ENCODE results near the gene HJURP.

The HJURP gene

GRCh38 chr2:233848276-233848675, 6.1 kb downstream of the HJURP start:
- DNase-seq = no peak

DNA sequence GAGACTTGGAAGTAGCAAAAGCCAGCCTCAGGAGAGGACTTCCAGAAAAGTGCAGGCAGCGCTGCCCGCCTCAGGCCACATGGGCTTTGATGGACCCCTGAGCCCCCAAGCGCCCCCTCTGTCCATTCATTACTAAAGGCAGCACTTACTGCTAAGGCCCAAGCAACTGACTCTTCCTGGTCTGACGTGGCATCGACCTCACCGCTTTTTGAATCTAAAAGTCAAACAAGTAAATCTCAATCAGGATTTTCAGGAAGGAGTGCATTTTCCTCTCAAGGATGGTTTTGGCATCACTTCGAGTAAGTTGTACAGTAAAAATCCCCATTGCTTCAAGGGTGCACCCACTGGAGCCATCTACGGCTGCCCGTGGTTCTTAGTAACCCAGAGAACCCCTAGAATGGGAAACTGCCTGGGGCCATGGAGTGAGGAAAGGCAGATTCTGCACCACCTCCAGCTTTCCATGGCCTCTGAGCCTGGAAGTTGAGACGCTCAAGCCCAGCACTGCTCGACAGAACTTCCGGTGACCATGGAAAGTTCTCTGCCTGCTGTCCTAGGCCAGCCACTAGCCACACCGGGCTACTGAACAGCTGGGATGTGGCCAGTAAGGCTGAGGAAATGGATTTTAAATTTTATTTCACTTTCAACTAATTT, 7.0 kb downstream of the HJURP start:
- DNase-seq = no peak

DNA sequence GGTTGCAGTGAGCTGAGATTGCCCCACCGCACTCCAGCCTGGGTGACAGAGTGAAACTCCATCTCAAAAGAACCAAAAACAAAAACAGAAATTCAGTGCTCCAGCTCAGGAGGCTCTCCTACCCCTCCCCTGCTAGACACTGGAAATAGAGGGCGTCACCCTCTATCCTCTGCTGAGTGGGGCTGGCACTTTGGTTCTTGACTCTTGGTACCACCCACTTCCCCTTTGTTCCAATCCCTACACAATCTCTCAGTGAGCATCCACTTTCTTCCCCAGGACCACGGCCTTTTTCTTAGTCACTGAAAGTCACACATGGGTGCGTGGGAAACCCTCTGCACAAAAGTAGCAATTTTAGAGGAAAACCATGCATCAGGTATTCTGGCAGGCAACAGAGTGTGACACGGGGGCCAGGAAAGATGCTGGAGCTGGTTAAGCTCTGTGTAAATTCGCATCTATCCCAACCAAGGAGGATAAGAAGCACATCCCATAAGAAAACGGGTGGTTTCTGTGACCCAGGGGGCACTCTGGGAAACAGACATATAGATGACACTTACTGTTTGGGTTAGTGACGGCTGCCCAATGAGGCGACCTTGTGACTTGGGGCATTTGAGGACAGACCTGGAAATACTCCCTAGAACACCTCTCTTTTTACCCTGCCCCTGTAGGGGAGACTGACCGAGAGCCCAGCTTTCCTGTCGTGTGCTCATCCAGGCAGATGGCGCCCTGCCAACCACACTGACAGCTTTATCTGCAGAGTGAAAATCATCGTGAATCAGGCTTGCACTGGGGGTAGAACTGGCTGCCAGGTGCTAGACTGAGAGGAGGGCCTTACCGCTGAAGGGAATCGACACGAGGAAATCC, 7.7 kb downstream of the HJURP start:
- no peak for DNase-seq

GRCh38 chr2:233845301-233846060, 8.9 kb downstream of the HJURP start:
- DNase-seq = no peak

- no peak for DNase-seq
These were observed 9.5 kb downstream of the HJURP start for GRCh38 chr2:233844836-233845235.

GRCh38 chr2:233844064-233844807, 10.1 kb downstream of the HJURP start:
- DNase-seq = no peak

- DNase-seq = no peak
These were observed 13.2 kb downstream of the HJURP start for GRCh38 chr2:233841183-233841582.

DNA sequence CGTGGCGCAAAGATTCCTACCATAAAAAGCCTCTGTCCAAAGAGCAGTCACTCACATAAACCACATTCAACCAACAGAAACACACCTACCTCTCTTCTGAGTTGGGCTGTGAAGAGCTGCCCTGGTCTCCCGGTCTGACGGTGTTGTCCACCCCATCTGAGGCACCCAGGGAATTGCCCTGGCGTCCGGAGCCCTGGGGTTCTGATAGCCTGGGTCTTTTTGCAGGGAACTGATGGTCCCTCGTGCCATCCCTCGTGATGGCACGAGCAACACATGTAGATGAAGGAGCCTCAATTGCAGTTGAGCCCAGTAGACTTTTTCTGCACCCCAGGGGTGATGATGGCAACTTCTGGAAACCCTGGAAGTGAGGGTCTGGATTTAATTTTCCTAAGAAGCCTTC, 13.8 kb downstream of the HJURP start:
- no peak for DNase-seq

DNA sequence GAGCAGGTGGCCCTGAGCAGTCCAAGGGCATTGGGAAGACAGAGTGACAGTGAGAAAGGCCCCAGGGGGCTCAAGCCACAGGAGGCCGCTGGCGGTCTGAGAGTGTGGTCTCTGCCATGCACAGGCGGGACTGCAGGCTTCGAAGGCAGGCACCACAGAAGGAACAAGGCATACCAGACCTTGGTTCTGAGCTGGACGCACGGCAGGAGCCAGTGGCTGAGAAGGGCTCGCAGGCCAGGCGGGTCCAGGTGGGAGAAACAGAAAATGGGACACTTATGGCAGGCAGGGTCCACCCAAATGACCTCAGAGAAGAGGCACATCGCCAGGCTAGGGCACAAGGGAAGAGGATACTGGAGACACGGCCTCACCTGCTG, 14.9 kb downstream of the HJURP start:
- no peak for DNase-seq

- no peak for DNase-seq
These were observed 15.4 kb downstream of the HJURP start for GRCh38 chr2:233838726-233839446.

DNA sequence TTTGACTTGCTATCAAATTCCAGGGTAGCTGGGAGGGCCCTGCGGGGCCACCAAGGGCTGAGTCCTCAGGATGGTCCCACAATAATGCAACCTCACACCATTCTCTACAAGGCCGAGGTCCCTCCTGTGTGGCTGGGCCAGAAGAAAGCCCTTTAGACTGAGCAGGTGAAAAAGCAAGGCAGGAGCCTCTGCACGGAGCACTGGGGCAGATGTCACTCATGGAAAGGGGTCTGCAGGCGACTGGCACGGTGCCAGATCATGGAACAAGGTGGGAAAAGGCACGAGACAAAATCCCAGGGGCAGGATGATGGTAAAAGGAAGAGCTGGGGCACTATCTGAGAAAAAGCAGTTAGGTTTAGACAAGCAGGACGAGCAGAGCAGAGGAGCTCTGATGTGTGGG, 16.1 kb downstream of the HJURP start:
- no peak for DNase-seq

- no peak for DNase-seq
These were observed 16.6 kb downstream of the HJURP start for GRCh38 chr2:233837694-233838229.

DNA sequence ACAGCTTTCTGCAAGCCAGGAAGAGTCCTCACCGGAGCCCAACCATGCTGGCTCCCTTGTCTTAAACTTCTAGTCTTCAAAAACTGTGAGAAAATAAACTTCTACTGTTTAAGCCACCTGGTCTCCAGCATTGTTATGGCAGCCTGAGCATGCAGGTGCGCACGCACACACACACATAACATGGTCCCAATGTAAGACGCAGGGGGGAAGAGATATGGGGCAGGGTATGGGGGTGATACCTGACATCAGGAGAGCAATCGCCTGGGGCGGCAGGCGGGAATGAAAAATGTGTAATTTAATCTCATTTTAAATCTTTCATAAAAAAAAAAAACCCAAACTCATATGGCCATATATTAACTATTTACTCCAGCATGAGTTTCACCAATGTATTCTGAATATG, 18.0 kb downstream of the HJURP start:
- no peak for DNase-seq

DNA sequence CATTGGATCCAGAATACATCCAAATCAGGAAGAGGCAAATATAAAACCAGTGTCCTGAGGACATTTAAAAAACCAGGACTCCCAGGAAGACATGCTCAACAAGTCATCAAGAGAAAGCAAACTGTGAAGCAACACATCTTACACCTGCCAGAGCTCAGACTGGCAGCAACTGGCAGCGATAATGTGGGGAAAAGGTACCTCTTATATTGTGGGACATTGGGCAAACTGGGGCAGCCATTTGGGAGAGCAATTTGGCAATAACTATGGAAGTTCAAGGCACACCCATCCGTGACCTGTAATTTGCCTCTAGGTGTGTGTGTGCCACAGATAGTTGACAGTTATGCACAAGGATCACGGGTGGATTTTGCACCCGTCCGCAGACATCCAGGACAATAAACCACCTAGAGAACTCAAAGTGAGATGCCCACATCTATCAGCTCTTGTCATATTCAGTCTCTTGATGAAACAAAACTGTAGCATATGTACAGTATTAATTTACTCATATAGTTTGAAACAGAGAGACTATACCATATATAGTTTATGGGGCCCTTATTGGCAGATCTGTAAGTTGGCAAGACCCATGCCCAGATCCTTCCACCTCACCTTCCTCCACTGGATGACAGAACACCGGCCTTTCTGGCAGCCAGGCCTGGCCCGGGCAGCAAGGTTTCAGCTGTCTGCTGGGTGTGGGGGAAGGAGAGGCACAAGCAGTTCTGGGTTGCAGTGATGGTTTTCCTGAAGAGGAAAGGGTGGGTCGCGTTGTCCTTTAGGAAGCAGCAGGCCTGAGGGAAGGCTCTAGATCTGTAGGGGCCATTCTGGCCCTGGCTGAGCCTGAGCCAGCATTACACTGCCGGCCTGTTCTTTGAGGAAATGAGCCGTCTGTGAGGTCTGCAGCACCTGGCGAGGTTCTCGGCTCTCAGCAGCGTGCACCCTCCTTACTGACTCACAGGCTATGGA, 18.8 kb downstream of the HJURP start:
- no peak for DNase-seq

- peak; percentile 54 for DNase-seq
These were observed 21.0 kb downstream of the HJURP start for GRCh38 chr2:233833345-233833744.

- DNase-seq = peak; percentile 73
These were observed 21.4 kb downstream of the HJURP start for GRCh38 chr2:233832869-233833311.

DNA sequence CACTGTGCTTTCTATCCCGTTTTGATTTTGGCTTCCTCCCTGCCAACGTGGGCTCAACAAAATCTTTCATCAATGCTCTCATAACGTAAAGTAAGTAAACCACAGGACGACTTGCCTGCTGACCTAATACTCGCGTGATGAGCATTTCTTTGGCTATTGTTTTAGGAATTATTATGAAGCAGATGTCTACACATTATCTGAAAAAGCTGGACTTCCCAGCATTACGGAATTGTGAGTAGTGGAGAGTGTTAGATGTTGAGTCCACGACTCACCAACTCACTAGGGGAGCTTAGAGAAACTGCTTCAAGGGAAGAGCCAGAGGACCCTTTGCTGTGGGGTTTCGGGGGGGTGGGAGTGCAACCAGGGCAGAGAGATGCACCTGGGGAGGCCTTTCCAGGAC, 21.9 kb downstream of the HJURP start:
- no peak for DNase-seq

DNA sequence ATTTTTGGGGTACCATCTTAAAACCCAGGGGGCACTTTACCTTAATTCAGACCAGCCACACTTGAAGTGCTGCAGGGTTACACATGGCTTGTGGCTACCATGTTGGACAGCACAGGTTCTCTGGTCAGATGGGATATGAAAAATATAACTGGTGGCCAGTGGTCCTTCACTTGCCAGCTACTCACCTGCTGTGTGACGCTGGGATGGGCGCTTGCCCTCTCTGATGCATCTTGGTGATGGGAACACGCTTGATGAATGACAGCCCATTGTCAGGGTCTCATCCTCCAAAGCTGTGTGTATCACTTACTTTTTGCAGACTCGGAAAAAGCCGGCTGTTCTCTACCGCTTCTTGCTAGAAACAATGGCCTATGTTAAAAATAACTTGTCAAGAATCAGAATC, 22.5 kb downstream of the HJURP start:
- no peak for DNase-seq

- DNase-seq = no peak
These were observed 23.2 kb downstream of the HJURP start for GRCh38 chr2:233831011-233831721.

Measured in NCI-H1694 treated with DMSO at 0.1 percent for 48 hours (cell line).